Measurements from ENCODE around the gene PTPN6.

Gene PTPN6

DNA sequence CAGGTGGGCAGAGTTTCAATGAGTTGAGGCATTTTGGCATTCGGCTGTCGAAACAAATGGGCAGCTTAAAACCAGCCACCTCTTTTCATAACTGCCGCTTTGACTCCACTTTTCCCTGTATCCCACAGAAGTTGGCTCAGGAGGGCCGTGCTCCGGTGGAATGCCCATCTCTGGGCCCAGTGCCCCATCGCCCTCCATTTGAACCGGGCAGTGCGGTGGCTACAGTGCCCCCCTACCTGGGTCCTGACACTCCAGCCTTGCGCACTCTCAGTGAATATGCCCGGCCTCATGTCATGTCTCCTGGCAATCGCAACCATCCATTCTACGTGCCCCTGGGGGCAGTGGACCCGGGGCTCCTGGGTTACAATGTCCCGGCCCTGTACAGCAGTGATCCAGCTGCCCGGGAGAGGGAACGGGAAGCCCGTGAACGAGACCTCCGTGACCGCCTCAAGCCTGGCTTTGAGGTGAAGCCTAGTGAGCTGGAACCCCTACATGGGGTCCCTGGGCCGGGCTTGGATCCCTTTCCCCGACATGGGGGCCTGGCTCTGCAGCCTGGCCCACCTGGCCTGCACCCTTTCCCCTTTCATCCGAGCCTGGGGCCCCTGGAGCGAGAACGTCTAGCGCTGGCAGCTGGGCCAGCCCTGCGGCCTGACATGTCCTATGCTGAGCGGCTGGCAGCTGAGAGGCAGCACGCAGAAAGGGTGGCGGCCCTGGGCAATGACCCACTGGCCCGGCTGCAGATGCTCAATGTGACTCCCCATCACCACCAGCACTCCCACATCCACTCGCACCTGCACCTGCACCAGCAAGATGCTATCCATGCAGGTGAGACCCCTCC lies 12.6 kb upstream of the PTPN6 start:
- no peaks in the 10 kb centered on the region for H3K36me3 ChIP-seq
- TF ChIP-seq, protein P1, sequence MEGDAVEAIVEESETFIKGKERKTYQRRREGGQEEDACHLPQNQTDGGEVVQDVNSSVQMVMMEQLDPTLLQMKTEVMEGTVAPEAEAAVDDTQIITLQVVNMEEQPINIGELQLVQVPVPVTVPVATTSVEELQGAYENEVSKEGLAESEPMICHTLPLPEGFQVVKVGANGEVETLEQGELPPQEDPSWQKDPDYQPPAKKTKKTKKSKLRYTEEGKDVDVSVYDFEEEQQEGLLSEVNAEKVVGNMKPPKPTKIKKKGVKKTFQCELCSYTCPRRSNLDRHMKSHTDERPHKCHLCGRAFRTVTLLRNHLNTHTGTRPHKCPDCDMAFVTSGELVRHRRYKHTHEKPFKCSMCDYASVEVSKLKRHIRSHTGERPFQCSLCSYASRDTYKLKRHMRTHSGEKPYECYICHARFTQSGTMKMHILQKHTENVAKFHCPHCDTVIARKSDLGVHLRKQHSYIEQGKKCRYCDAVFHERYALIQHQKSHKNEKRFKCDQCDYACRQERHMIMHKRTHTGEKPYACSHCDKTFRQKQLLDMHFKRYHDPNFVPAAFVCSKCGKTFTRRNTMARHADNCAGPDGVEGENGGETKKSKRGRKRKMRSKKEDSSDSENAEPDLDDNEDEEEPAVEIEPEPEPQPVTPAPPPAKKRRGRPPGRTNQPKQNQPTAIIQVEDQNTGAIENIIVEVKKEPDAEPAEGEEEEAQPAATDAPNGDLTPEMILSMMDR (IDR thresholded peaks at IDR 0.05), result no peak
- peak overlapping the region; percentile 85 for H3K27ac ChIP-seq
- H3K9me3 ChIP-seq, result no peaks in the 10 kb centered on the region
- H3K27me3 ChIP-seq, result no peaks in the 10 kb centered on the region
- peak overlapping the region in 1 of 2 experiments; percentile 95 for H3K4me3 ChIP-seq (ENCODE audit: low read depth in 1 of 2, low read length in 1 of 2)
- H3K4me1 ChIP-seq (ENCODE audit: control insufficient read depth in 1 of 2, insufficient read depth in 1 of 2, low read depth in 1 of 2, low read length in 1 of 2), result peaks cover 42 to 43% of the 10 kb centered on the region in 2 experiments

DNA sequence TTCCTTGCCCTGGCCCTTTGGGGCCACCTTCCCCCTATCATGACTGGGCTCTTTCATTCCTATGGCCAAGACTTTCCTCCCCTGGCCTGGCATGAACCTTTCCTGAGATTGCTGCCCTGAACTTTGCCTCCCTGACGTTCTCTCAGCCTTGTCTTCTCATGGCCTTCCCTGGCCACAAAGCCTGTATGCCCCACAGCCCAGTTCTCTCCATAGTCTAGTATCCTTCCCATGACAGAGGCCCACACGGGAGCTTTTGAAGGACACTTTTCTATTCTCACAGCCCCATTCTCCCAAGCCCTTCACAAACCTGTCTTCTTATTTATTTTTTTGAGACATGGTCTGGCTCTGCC lies 12.0 kb upstream of the PTPN6 start:
- Histone ChIP-seq H3K4me3 (ENCODE audit: low read depth in 1 of 2, low read length in 1 of 2) (no peak overlapping the region), H3K36me3 (no peaks in the 10 kb centered on the region), H3K9me3 (no peaks in the 10 kb centered on the region), H3K4me1 (ENCODE audit: control insufficient read depth in 1 of 2, insufficient read depth in 1 of 2, low read depth in 1 of 2, low read length in 1 of 2) (peaks cover 48 to 49% of the 10 kb centered on the region in 2 experiments), H3K27ac (peak overlapping the region; percentile 85), H3K27me3 (no peaks in the 10 kb centered on the region)
- TF ChIP-seq, protein P1 (IDR thresholded peaks at IDR 0.05), result no peak

- no peak overlapping the region for H3K4me3 ChIP-seq (ENCODE audit: low read depth in 1 of 2, low read length in 1 of 2)
- H3K27ac ChIP-seq, result no peak overlapping the region
- no peaks in the 10 kb centered on the region for H3K9me3 ChIP-seq
- H3K27me3 ChIP-seq, result no peaks in the 10 kb centered on the region
- peaks cover 50 to 55% of the 10 kb centered on the region in 2 experiments for H3K4me1 ChIP-seq (ENCODE audit: control insufficient read depth in 1 of 2, insufficient read depth in 1 of 2, low read depth in 1 of 2, low read length in 1 of 2)
- H3K36me3 ChIP-seq, result no peaks in the 10 kb centered on the region
- TF ChIP-seq, protein P1 (IDR thresholded peaks at IDR 0.05), result no peak
Measured at GRCh38 chr12:6941267-6941666, 9.9 kb upstream of the PTPN6 start.

DNA sequence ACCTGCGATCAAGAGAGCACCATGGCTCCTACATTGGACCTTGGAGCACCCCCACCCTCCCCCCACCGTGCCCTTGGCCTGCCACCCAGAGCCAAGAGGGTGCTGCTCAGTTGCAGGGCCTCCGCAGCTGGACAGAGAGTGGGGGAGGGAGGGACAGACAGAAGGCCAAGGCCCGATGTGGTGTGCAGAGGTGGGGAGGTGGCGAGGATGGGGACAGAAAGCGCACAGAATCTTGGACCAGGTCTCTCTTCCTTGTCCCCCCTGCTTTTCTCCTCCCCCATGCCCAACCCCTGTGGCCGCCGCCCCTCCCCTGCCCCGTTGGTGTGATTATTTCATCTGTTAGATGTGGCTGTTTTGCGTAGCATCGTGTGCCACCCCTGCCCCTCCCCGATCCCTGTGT lies 9.4 kb upstream of the PTPN6 start:
- Histone ChIP-seq H3K9me3 (no peaks in the 10 kb centered on the region), H3K36me3 (no peaks in the 10 kb centered on the region), H3K27ac (no peak overlapping the region), H3K4me3 (ENCODE audit: low read depth in 1 of 2, low read length in 1 of 2) (no peak overlapping the region), H3K27me3 (no peaks in the 10 kb centered on the region), H3K4me1 (ENCODE audit: control insufficient read depth in 1 of 2, insufficient read depth in 1 of 2, low read depth in 1 of 2, low read length in 1 of 2) (peaks cover 50 to 55% of the 10 kb centered on the region in 2 experiments)
- TF ChIP-seq, protein P1 (IDR thresholded peaks at IDR 0.05), result no peak

- TF ChIP-seq, protein P1 (IDR thresholded peaks at IDR 0.05), result no peak
- H3K27me3 ChIP-seq, result no peaks in the 10 kb centered on the region
- H3K27ac ChIP-seq, result no peak overlapping the region
- no peak overlapping the region for H3K4me3 ChIP-seq (ENCODE audit: low read depth in 1 of 2, low read length in 1 of 2)
- peaks cover 50 to 55% of the 10 kb centered on the region in 2 experiments for H3K4me1 ChIP-seq (ENCODE audit: control insufficient read depth in 1 of 2, insufficient read depth in 1 of 2, low read depth in 1 of 2, low read length in 1 of 2)
- H3K36me3 ChIP-seq, result no peaks in the 10 kb centered on the region
- no peaks in the 10 kb centered on the region for H3K9me3 ChIP-seq
Measured at GRCh38 chr12:6942331-6942665, 8.9 kb upstream of the PTPN6 start.

Data from neutrophil (primary cell).